GM19438 (cell line): ENCODE data around the gene ZNF565.
"Not testable (repeated sequence)": the region's sequence is repeated elsewhere in the genome, so short reads cannot be mapped to it uniquely, and the experiment has no call there.

Experiments used
- ATAC-seq: cut with Tn5 transposase; IDR thresholded peaks from one replicate; pipeline ENCODE4 v1.9.1; 2021; ENCODE audit warnings: low read depth; ENCODE audit not compliant: unreplicated experiment

ZNF565 gene

GRCh38 chr19:36214386-36215275, at the start of gene ZNF565, which contains the start of gene ZNF146:
Gene ZNF565 (minus strand): TSS chr19:36214665. CDS start chr19:36201985, 12,680 bp downstream.
Gene ZNF146 (plus strand): TSS chr19:36215106. CDS start chr19:36236441, 21,335 bp downstream.
- ATAC-seq = peak; percentile 91

GRCh38 chr19:36259211-36259610, 44.7 kb upstream of the ZNF565 start:
- no peak for ATAC-seq

- ATAC-seq = no peak
These were observed 43.8 kb upstream of the ZNF565 start for GRCh38 chr19:36258028-36258875.

- no peak for ATAC-seq
These were observed 43.0 kb upstream of the ZNF565 start for GRCh38 chr19:36257520-36257876.

GRCh38 chr19:36256853-36257519, 42.5 kb upstream of the ZNF565 start:
- ATAC-seq = no peak

GRCh38 chr19:36256064-36256463, 41.6 kb upstream of the ZNF565 start:
- ATAC-seq = no peak

GRCh38 chr19:36255316-36255715, 40.9 kb upstream of the ZNF565 start:
- no peak for ATAC-seq

GRCh38 chr19:36254848-36255247, 40.4 kb upstream of the ZNF565 start:
- ATAC-seq = no peak

- ATAC-seq = no peak
These were observed 37.6 kb upstream of the ZNF565 start for GRCh38 chr19:36252047-36252446.

GRCh38 chr19:36246006-36246481, 31.6 kb upstream of the ZNF565 start:
- ATAC-seq = no peak

GRCh38 chr19:36245210-36246005, 30.9 kb upstream of the ZNF565 start:
- no peak for ATAC-seq

GRCh38 chr19:36244066-36244465, 29.6 kb upstream of the ZNF565 start:
- no peak for ATAC-seq

GRCh38 chr19:36236946-36237310, 22.5 kb upstream of the ZNF565 start:
- ATAC-seq = no peak

GRCh38 chr19:36236304-36236945, 22.0 kb upstream of the ZNF565 start:
- ATAC-seq = no peak

GRCh38 chr19:36233626-36234025, 19.2 kb upstream of the ZNF565 start:
- ATAC-seq = not testable (repeated sequence)

- ATAC-seq = no peak
These were observed 10.9 kb upstream of the ZNF565 start for GRCh38 chr19:36225219-36225892.

- ATAC-seq = no peak
These were observed 8.0 kb upstream of the ZNF565 start for GRCh38 chr19:36222503-36222902.

GRCh38 chr19:36221474-36221873, 7.0 kb upstream of the ZNF565 start:
- no peak for ATAC-seq
